ENCODE data around the gene PALD1.

Gene PALD1

GRCh38 chr10:70458329-70459060 lies 20.1 kb upstream of the PALD1 start:
- DNase-seq = peak; percentile 49

- no peak for DNase-seq
Observed at GRCh38 chr10:70459061-70459773, 19.4 kb upstream of the PALD1 start.

- DNase-seq = no peak
Observed at GRCh38 chr10:70459774-70460490, 18.6 kb upstream of the PALD1 start.

GRCh38 chr10:70461397-70462348 lies 16.9 kb upstream of the PALD1 start:
- DNase-seq = no peak

GRCh38 chr10:70462349-70462984 lies 16.1 kb upstream of the PALD1 start:
- no peak for DNase-seq

- no peak for DNase-seq
Observed at GRCh38 chr10:70465278-70465677, 13.3 kb upstream of the PALD1 start.

- no peak for DNase-seq
Observed at GRCh38 chr10:70465832-70466231, 12.7 kb upstream of the PALD1 start.

- no peak for DNase-seq
Observed at GRCh38 chr10:70466951-70467350, 11.6 kb upstream of the PALD1 start.

GRCh38 chr10:70472799-70473454 lies 5.6 kb upstream of the PALD1 start:
- no peak for DNase-seq

- no peak for DNase-seq
Observed at GRCh38 chr10:70474780-70475179, 3.8 kb upstream of the PALD1 start.

GRCh38 chr10:70475661-70476060 lies 2.9 kb upstream of the PALD1 start:
- DNase-seq = no peak

GRCh38 chr10:70476249-70477035 lies 2.1 kb upstream of the PALD1 start:
- DNase-seq = no peak

- DNase-seq = peak; percentile 69
Observed at GRCh38 chr10:70477661-70478162, 855 bp upstream of the PALD1 start.

GRCh38 chr10:70479165-70479581 lies 606 bp downstream of the PALD1 start:
- DNase-seq = no peak

GRCh38 chr10:70479626-70480238 lies 1.2 kb downstream of the PALD1 start:
- DNase-seq = no peak

- DNase-seq = no peak
Observed at GRCh38 chr10:70480239-70480861, 1.8 kb downstream of the PALD1 start.

- no peak for DNase-seq
Observed at GRCh38 chr10:70481105-70481504, 2.5 kb downstream of the PALD1 start.

- no peak for DNase-seq
Observed at GRCh38 chr10:70481831-70482530, 3.4 kb downstream of the PALD1 start.
